ENCODE data around the gene SNX32.

SNX32 gene

GRCh38 chr11:65787649-65788622, 45.8 kb upstream of the SNX32 start:
- Histone ChIP-seq H2AFZ (ENCODE audit: low read depth) (peak overlapping the region; percentile 22; the same call in 1 of the 2 replicates), H3K27ac (no peak overlapping the region), H4K20me1 (ENCODE audit: insufficient read depth) (no peaks in the 10 kb centered on the region), H3K4me1 (ENCODE audit: low read depth, poor library complexity, severe bottlenecking) (peaks cover 5% of the 10 kb centered on the region), H3K9ac (no peak overlapping the region), H3K4me3 (IDR thresholded peaks at IDR 0.05; ENCODE audit: insufficient read depth, low read depth, low read length) (no peak overlapping the region), H3K27me3 (ENCODE audit: insufficient read depth, low read depth) (peaks cover 16% of the 10 kb centered on the region), H3K4me2 (no peak overlapping the region), H3K36me3 (ENCODE audit: insufficient read depth) (no peaks in the 10 kb centered on the region), H3K79me2 (ENCODE audit: insufficient read depth, low read depth) (no peaks in the 10 kb centered on the region)
- no peak for TF ChIP-seq CTCF (conservative IDR thresholded peaks at IDR 0.05; ENCODE audit: low read depth, low read length)

DNA sequence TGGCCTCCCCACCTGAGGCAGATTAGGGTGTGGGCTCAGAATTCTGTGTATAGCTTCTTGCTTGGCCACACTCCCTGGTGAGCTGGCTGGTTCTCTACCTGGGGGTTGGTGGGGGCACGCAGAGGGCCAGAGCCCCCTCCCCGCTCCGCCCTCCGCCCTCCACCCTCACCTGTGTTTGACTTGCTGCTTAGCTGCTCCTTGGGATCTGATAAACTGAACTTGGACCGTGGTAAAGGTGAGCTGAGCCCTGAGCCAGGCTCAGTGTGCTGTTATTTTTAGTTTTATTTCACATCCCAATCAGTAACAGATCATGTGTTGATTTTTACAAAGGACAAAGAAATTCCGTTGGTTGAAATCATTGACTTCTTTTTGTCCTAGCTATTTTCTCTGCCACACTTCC, 44.9 kb upstream of the SNX32 start:
- no peaks in the 10 kb centered on the region for H3K36me3 ChIP-seq (ENCODE audit: insufficient read depth)
- no peak overlapping the region for H3K27ac ChIP-seq
- H3K79me2 ChIP-seq (ENCODE audit: insufficient read depth, low read depth), result no peaks in the 10 kb centered on the region
- H2AFZ ChIP-seq (ENCODE audit: low read depth), result no peak overlapping the region
- H3K27me3 ChIP-seq (ENCODE audit: insufficient read depth, low read depth), result peaks cover 16% of the 10 kb centered on the region
- H3K4me1 ChIP-seq (ENCODE audit: low read depth, poor library complexity, severe bottlenecking), result no peaks in the 10 kb centered on the region
- H4K20me1 ChIP-seq (ENCODE audit: insufficient read depth), result no peaks in the 10 kb centered on the region
- no peak overlapping the region for H3K4me2 ChIP-seq
- H3K9ac ChIP-seq, result no peak overlapping the region
- no peak overlapping the region for H3K4me3 ChIP-seq (IDR thresholded peaks at IDR 0.05; ENCODE audit: insufficient read depth, low read depth, low read length)
- TF ChIP-seq CTCF (conservative IDR thresholded peaks at IDR 0.05; ENCODE audit: low read depth, low read length), result no peak

DNA sequence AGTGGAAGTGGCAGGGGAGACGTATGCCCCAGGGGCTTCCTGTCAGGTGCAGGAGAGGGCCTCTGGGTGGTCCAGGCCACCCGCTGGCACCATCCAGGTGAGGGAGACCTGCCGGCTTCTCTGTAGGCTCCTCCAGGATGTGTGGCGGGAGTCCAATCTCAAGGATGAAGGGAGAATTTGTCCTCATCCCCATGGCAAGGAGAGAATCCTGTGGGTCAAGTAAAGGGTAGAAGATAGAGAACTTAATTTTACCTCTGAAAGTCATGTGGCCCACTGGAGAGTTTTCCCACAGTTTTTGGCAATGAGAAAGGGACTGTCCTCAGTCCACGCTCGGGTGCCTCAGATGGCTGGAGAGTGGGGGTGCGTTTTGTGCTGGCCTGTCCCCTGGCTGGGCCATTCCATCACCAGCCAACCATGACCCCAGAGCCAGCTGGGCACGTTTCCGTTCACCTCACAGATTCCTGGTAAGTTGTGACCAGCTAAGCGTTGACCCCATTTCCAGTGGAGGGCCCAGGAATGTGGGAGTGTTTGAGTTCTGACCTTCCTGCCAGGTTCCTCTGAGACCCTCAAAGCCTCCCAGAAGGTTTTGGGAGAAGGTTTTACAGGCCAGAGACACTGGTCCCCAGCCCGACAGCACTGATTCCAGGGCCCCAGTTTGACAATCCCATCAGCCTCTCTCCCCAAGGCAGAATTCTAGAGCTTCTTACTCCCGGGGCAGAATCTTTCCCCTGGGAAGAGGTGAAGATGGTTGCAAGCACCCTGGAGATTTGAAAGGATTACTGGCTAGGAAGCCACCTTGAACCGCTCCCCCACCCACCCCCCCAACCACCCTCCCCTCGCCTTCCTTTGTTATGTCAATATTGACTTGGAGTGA, 44.3 kb upstream of the SNX32 start:
- peaks cover 16% of the 10 kb centered on the region for H3K27me3 ChIP-seq (ENCODE audit: insufficient read depth, low read depth)

More for the DNA sequence above, 44.3 kb upstream of the SNX32 start:
- no peaks in the 10 kb centered on the region for H4K20me1 ChIP-seq (ENCODE audit: insufficient read depth)
- TF ChIP-seq CTCF (conservative IDR thresholded peaks at IDR 0.05; ENCODE audit: low read depth, low read length), result no peak
- no peaks in the 10 kb centered on the region for H3K36me3 ChIP-seq (ENCODE audit: insufficient read depth)
- H3K4me3 ChIP-seq (IDR thresholded peaks at IDR 0.05; ENCODE audit: insufficient read depth, low read depth, low read length), result no peak overlapping the region
- H3K79me2 ChIP-seq (ENCODE audit: insufficient read depth, low read depth), result no peaks in the 10 kb centered on the region
- no peaks in the 10 kb centered on the region for H3K4me1 ChIP-seq (ENCODE audit: low read depth, poor library complexity, severe bottlenecking)
- no peak overlapping the region for H3K27ac ChIP-seq
- no peak overlapping the region for H3K9ac ChIP-seq
- no peak overlapping the region for H2AFZ ChIP-seq (ENCODE audit: low read depth)
- H3K4me2 ChIP-seq, result no peak overlapping the region

All from KMS-11 (cell line).